GM18870 (cell line): Measurements from ENCODE around the gene CLSTN1.

ENCODE experiments used
- ATAC-seq: cut with Tn5 transposase; IDR thresholded peaks from one replicate; pipeline ENCODE4 v1.9.1; 2021; ENCODE audit warnings: moderate library complexity; ENCODE audit not compliant: unreplicated experiment

The CLSTN1 gene

GRCh38 chr1:9688599-9688998, 135.2 kb downstream of the CLSTN1 start:
- no peak for ATAC-seq

GRCh38 chr1:9687874-9688582, 135.7 kb downstream of the CLSTN1 start:
- ATAC-seq, result no peak

GRCh38 chr1:9687120-9687873, 136.5 kb downstream of the CLSTN1 start:
- no peak for ATAC-seq

GRCh38 chr1:9684801-9685200, 139.0 kb downstream of the CLSTN1 start:
- no peak for ATAC-seq

- ATAC-seq, result no peak
Observed at GRCh38 chr1:9680828-9681227, 142.9 kb downstream of the CLSTN1 start.

- ATAC-seq, result no peak
Observed at GRCh38 chr1:9680091-9680490, 143.7 kb downstream of the CLSTN1 start.
